Activated naive CD4-positive, alpha-beta T cell treated with anti-CD3 and anti-CD28 coated beads for 36 hours (primary cell): Measurements from ENCODE around the gene OR2AG2. TPM values are rescaled to one million over a fixed set of nuclear protein-coding genes. Genes with fewer than 3 reads are reported as not detected.

Experiments
- CTCF ChIA-PET: fragments of 350-600 bp; sonication (Branson Sonifier 250); formaldehyde crosslinking; loops from one replicate; lab custom pipeline; 2021; ENCODE audit warnings: antibody characterized with exemption; lab: Charles Lee
- DNase-seq: peaks from one replicate; pipeline ENCODE4 v3.0.0-alpha.2; 2020
- H3K27ac Mint-ChIP-seq: one replicate; pipeline ENCODE4 v1.8.0; 2021; ENCODE audit warnings: mild to moderate bottlenecking, mixed read lengths
- H3K27me3 Mint-ChIP-seq: one replicate; pipeline ENCODE4 v1.8.0; 2021; ENCODE audit warnings: low read depth, mixed read lengths
- H3K36me3 Mint-ChIP-seq: one replicate; pipeline ENCODE4 v1.8.0; 2021; ENCODE audit warnings: low read depth, mixed read lengths
- H3K4me1 Mint-ChIP-seq: one replicate; pipeline ENCODE4 v1.8.0; 2021; ENCODE audit warnings: low read depth, mixed read lengths
- H3K4me3 Mint-ChIP-seq: one replicate; pipeline ENCODE4 v1.8.0; 2021; ENCODE audit warnings: mild to moderate bottlenecking, moderate library complexity, mixed read lengths
- H3K9me3 Mint-ChIP-seq: one replicate; pipeline ENCODE4 v1.8.0; 2021; ENCODE audit warnings: mixed read lengths
- intact Hi-C: fragments of 100-400 bp; cut with micrococcal nuclease; formaldehyde crosslinking; loops from one replicate; pipeline ENCODE4 v1.15.1; 2023
- total RNA-seq, 2 experiments: library from RNA; stranded (reverse); gene quantifications; one replicate each; pipeline ENCODE4 v1.2.3, GENCODE V29; 2021

OR2AG2 gene
- total RNA-seq, 2 experiments from 2014 or later: 0.05 TPM; not detected in 1

GRCh38 chr11:6778518-6778917 lies 6.7 kb upstream of the OR2AG2 start:
- no peaks in the 10 kb centered on the region for H3K36me3 Mint-ChIP-seq
- CTCF ChIA-PET: interaction anchor here (0.6 to 1.5 kb wide), 4 partner anchors 13 to 73 kb away, joined by 3 to 5 read pairs (median 4); no protein-coding TSS in a partner anchor
- intact Hi-C loops: no loop called here
- H3K27me3 Mint-ChIP-seq: peaks cover 2% of the 10 kb centered on the region
- DNase-seq: no peak
- H3K4me3 Mint-ChIP-seq: no peak overlapping the region
- H3K9me3 Mint-ChIP-seq: no peaks in the 10 kb centered on the region
- H3K27ac Mint-ChIP-seq: no peak overlapping the region
- H3K4me1 Mint-ChIP-seq: no peaks in the 10 kb centered on the region

GRCh38 chr11:6757373-6757967 lies 14.3 kb downstream of the OR2AG2 start:
- peaks cover 10% of the 10 kb centered on the region for H3K4me1 Mint-ChIP-seq
- no peak overlapping the region for H3K4me3 Mint-ChIP-seq
- peak; percentile 86 for DNase-seq
- no peaks in the 10 kb centered on the region for H3K36me3 Mint-ChIP-seq
- CTCF ChIA-PET: interaction anchor here (0.8 to 15.3 kb wide), 13 partner anchors 8 to 379 kb away, joined by 3 to 368 read pairs (median 14); no protein-coding TSS in a partner anchor
- H3K27ac Mint-ChIP-seq: no peak overlapping the region
- intact Hi-C loops: loop anchor here (1.0 to 5.0 kb wide), 6 partner anchors 19 to 379 kb away; no protein-coding TSS in a partner anchor
- no peaks in the 10 kb centered on the region for H3K9me3 Mint-ChIP-seq
- H3K27me3 Mint-ChIP-seq: no peaks in the 10 kb centered on the region

- intact Hi-C loops: loop anchor here (1.0 to 5.0 kb wide), 3 partner anchors 10 to 377 kb away; no protein-coding TSS in a partner anchor
- H3K9me3 Mint-ChIP-seq: no peaks in the 10 kb centered on the region
- no peak overlapping the region for H3K27ac Mint-ChIP-seq
- no peaks in the 10 kb centered on the region for H3K27me3 Mint-ChIP-seq
- no peaks in the 10 kb centered on the region for H3K36me3 Mint-ChIP-seq
- peaks cover 10% of the 10 kb centered on the region for H3K4me1 Mint-ChIP-seq
- no peak for DNase-seq
- H3K4me3 Mint-ChIP-seq: no peak overlapping the region
- CTCF ChIA-PET: interaction anchor here (1.0 to 15.3 kb wide), 17 partner anchors 7 to 378 kb away, joined by 3 to 368 read pairs (median 11); partner anchors contain the start of gene TPP1
Observed at GRCh38 chr11:6755953-6756347, 15.8 kb downstream of the OR2AG2 start.

GRCh38 chr11:6755303-6755952 lies 16.3 kb downstream of the OR2AG2 start:
- H3K27me3 Mint-ChIP-seq: no peaks in the 10 kb centered on the region
- no peak overlapping the region for H3K4me3 Mint-ChIP-seq
- H3K9me3 Mint-ChIP-seq: no peaks in the 10 kb centered on the region
- H3K4me1 Mint-ChIP-seq: peaks cover 10% of the 10 kb centered on the region
- CTCF ChIA-PET: interaction anchor here (0.6 to 15.3 kb wide), 34 partner anchors 7 to 1128 kb away, joined by 3 to 368 read pairs (median 5); partner anchors contain the start of genes OR2AG2 and TPP1
- H3K36me3 Mint-ChIP-seq: no peaks in the 10 kb centered on the region
- no peak overlapping the region for H3K27ac Mint-ChIP-seq
- intact Hi-C loops: loop anchor here (1.0 to 5.0 kb wide), 2 partner anchors 9 to 318 kb away; no protein-coding TSS in a partner anchor
- DNase-seq: peak; percentile 53

- H3K27ac Mint-ChIP-seq: no peak overlapping the region
- H3K9me3 Mint-ChIP-seq: no peaks in the 10 kb centered on the region
- H3K4me1 Mint-ChIP-seq: peaks cover 21% of the 10 kb centered on the region
- DNase-seq: no peak
- H3K4me3 Mint-ChIP-seq: no peak overlapping the region
- intact Hi-C loops: loop anchor here (10.0 kb wide), 3 partner anchors 512 to 1938 kb away; partner anchors contain the start of genes CNGA4, FHIP1B, PPFIBP2 and RPL27A
- H3K27me3 Mint-ChIP-seq: no peaks in the 10 kb centered on the region
- CTCF ChIA-PET: interaction anchor here (0.7 to 15.3 kb wide), 9 partner anchors 10 to 266 kb away, joined by 3 to 368 read pairs (median 4); partner anchors contain the start of genes ARFIP2 and TIMM10B
- H3K36me3 Mint-ChIP-seq: peaks cover 1% of the 10 kb centered on the region
Observed at GRCh38 chr11:6747097-6747668, 24.6 kb downstream of the OR2AG2 start.

GRCh38 chr11:6746626-6747025 lies 25.1 kb downstream of the OR2AG2 start:
- no peaks in the 10 kb centered on the region for H3K27me3 Mint-ChIP-seq

GRCh38 chr11:6746086-6746618 lies 25.6 kb downstream of the OR2AG2 start:
- DNase-seq: peak; percentile 60
- H3K36me3 Mint-ChIP-seq: peaks cover 1% of the 10 kb centered on the region
- no peak overlapping the region for H3K4me3 Mint-ChIP-seq
- H3K4me1 Mint-ChIP-seq: peaks cover 28% of the 10 kb centered on the region
- no peak overlapping the region for H3K27ac Mint-ChIP-seq
- intact Hi-C loops: loop anchor here (1.0 to 10.0 kb wide), 6 partner anchors 8 to 1939 kb away; partner anchors contain the start of genes CNGA4, FHIP1B, PPFIBP2 and RPL27A
- CTCF ChIA-PET: interaction anchor here (0.6 to 15.3 kb wide), 11 partner anchors 9 to 631 kb away, joined by 3 to 368 read pairs (median 5); partner anchors contain the start of gene MRPL17
- H3K27me3 Mint-ChIP-seq: no peaks in the 10 kb centered on the region
- H3K9me3 Mint-ChIP-seq: no peaks in the 10 kb centered on the region

More at GRCh38 chr11:6746626-6747025, 25.1 kb downstream of the OR2AG2 start:
- no peak overlapping the region for H3K27ac Mint-ChIP-seq
- intact Hi-C loops: loop anchor here (1.0 to 10.0 kb wide), 6 partner anchors 8 to 1938 kb away; partner anchors contain the start of genes CNGA4, FHIP1B, PPFIBP2 and RPL27A
- peaks cover 1% of the 10 kb centered on the region for H3K36me3 Mint-ChIP-seq
- no peaks in the 10 kb centered on the region for H3K9me3 Mint-ChIP-seq
- CTCF ChIA-PET: interaction anchor here (0.6 to 15.3 kb wide), 10 partner anchors 10 to 632 kb away, joined by 3 to 368 read pairs (median 4); partner anchors contain the start of genes ARFIP2, MRPL17 and TIMM10B
- H3K4me1 Mint-ChIP-seq: peaks cover 27% of the 10 kb centered on the region
- no peak for DNase-seq
- H3K4me3 Mint-ChIP-seq: no peak overlapping the region

- H3K4me3 Mint-ChIP-seq: no peak overlapping the region
- no peak overlapping the region for H3K27ac Mint-ChIP-seq
- peaks cover 4% of the 10 kb centered on the region for H3K36me3 Mint-ChIP-seq
- no peak for DNase-seq
- CTCF ChIA-PET: interaction anchor here (0.8 to 15.3 kb wide), 10 partner anchors 9 to 214 kb away, joined by 3 to 368 read pairs (median 6); partner anchors contain the start of gene MRPL17
- intact Hi-C loops: loop anchor here (1.0 to 10.0 kb wide), 7 partner anchors 7 to 1939 kb away; partner anchors contain the start of genes CNGA4, FHIP1B, PPFIBP2 and RPL27A
- H3K27me3 Mint-ChIP-seq: no peaks in the 10 kb centered on the region
- H3K4me1 Mint-ChIP-seq: peaks cover 33% of the 10 kb centered on the region
- no peaks in the 10 kb centered on the region for H3K9me3 Mint-ChIP-seq
Observed at GRCh38 chr11:6745465-6746015, 26.2 kb downstream of the OR2AG2 start.

- CTCF ChIA-PET: interaction anchor here (0.6 to 15.3 kb wide), 8 partner anchors 8 to 134 kb away, joined by 3 to 368 read pairs (median 6); no protein-coding TSS in a partner anchor
- intact Hi-C loops: loop anchor here (2.0 to 10.0 kb wide), 4 partner anchors 354 to 1940 kb away; partner anchors contain the start of genes CNGA4, FHIP1B, PPFIBP2 and RPL27A
- H3K4me1 Mint-ChIP-seq: peaks cover 38% of the 10 kb centered on the region
- H3K9me3 Mint-ChIP-seq: no peaks in the 10 kb centered on the region
- H3K36me3 Mint-ChIP-seq: peaks cover 4% of the 10 kb centered on the region
- H3K27me3 Mint-ChIP-seq: no peaks in the 10 kb centered on the region
- H3K4me3 Mint-ChIP-seq: no peak overlapping the region
- no peak for DNase-seq
- H3K27ac Mint-ChIP-seq: no peak overlapping the region
Observed at GRCh38 chr11:6745018-6745417, 26.8 kb downstream of the OR2AG2 start.

GRCh38 chr11:6742260-6742659 lies 29.5 kb downstream of the OR2AG2 start:
- H3K27me3 Mint-ChIP-seq: no peaks in the 10 kb centered on the region
- intact Hi-C loops: loop anchor here (10.0 kb wide), 3 partner anchors 507 to 1943 kb away; partner anchors contain the start of genes CNGA4, FHIP1B, PPFIBP2 and RPL27A
- no peaks in the 10 kb centered on the region for H3K9me3 Mint-ChIP-seq
- peaks cover 6% of the 10 kb centered on the region for H3K36me3 Mint-ChIP-seq
- peak overlapping the region; percentile 79 for H3K27ac Mint-ChIP-seq
- CTCF ChIA-PET: interaction anchor here (0.9 to 12.8 kb wide), 4 partner anchors 10 to 70 kb away, joined by 3 to 368 read pairs (median 5); no protein-coding TSS in a partner anchor
- peak; percentile 46 for DNase-seq
- no peak overlapping the region for H3K4me3 Mint-ChIP-seq
- H3K4me1 Mint-ChIP-seq: peaks cover 55% of the 10 kb centered on the region

GRCh38 chr11:6738590-6738989 lies 33.2 kb downstream of the OR2AG2 start:
- no peak for DNase-seq
- Mint-ChIP-seq H3K4me3 (no peak overlapping the region), H3K36me3 (peaks cover 13% of the 10 kb centered on the region), H3K4me1 (peaks cover 91% of the 10 kb centered on the region), H3K9me3 (no peaks in the 10 kb centered on the region), H3K27me3 (no peaks in the 10 kb centered on the region), H3K27ac (peak overlapping the region; percentile 70)
- intact Hi-C loops: loop anchor here (1.0 to 5.0 kb wide), 6 partner anchors 8 to 1051 kb away; partner anchors contain the start of genes CAVIN3, CYB5R2, TRIM22 and TRIM5
- CTCF ChIA-PET: interaction anchor here (0.6 to 12.8 kb wide), 11 partner anchors 11 to 267 kb away, joined by 3 to 368 read pairs (median 4); no protein-coding TSS in a partner anchor
